CD4-positive, alpha-beta T cell treated with Interleukin-4 for 4 hours (primary cell): ENCODE data around the gene SLC43A2.

Source experiments
- DNase-seq: peaks from one replicate; pipeline ENCODE4 v3.0.0-alpha.2; 2020

Gene SLC43A2

GRCh38 chr17:1643293-1643998, 14.8 kb upstream of the SLC43A2 start:
- DNase-seq, result peak; percentile 45

- no peak for DNase-seq
Measured at GRCh38 chr17:1641065-1641403, 12.4 kb upstream of the SLC43A2 start.

DNA sequence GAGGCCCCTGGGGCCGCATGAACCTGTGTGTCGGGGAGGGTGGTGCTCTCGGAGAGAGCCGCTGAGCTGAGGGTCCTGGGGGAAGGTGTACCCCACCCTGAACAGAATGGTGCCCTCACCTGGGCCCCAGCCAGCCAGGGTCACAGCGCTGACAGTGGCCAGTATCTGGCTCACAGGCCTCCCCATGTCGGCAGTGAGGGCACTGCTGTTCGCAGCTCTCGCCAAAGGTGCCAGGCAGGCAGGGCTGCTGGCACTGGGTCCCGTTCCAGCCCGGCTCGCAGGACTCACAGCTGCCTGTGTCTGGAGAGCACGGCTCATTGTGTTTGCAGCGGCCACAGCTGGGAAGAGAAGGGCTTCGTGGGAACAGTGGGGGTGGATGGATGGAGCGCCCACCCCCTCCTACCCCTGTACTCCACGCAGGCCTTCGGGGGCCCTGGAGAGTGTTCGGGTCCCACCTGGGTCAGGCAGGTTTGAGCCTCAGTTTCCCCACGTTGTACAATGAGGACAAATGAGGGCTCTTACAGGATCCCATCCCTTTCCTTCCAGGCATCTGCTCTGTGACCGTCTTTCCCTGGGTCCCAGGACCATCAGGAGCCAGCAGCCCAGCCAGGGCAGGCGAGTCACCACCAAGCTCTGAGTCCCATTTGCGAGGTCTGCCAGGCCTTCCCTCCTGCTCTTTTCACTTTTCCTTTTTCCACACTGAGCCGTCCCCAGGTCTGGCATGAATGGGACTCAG, 11.9 kb upstream of the SLC43A2 start:
- DNase-seq, result no peak

GRCh38 chr17:1639549-1640180, 11.0 kb upstream of the SLC43A2 start:
- no peak for DNase-seq

DNA sequence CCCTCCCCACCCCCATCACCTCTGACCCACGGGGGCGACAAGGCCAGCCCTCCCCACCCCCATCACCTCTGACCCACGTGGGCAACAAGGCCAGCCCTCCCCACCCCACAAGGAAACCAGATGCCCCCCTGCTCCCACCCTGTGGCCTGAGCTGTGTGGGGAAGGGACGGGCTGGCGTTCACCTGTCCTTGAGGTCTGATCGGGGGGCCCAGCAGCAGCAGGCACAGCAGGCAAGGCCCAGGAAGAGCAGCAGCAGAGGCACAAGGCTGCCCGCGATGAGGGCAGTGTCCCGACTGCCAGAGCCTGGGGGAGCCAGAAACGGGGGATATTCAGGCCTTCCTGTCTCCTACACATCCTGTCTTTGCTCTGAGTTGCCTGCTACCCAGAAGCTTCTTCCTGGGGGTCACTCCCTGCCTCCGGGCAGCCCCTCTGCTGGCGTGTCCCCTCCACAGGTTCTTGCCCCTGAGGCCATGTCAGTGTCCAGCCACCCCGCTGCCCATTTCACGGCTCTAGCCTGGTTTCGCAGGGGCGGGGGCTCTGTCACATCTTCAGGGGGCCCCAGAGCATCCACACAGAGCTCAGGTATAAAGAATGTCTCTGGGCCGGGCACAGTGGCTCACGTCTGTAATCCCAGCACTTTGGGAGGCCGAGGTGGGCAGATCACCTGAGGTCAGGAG, 10.1 kb upstream of the SLC43A2 start:
- DNase-seq, result no peak

- DNase-seq, result no peak
Measured at GRCh38 chr17:1638171-1638590, 9.5 kb upstream of the SLC43A2 start.

GRCh38 chr17:1636732-1637285, 8.2 kb upstream of the SLC43A2 start:
- no peak for DNase-seq

GRCh38 chr17:1635675-1636465, 7.2 kb upstream of the SLC43A2 start:
- DNase-seq, result no peak

- no peak for DNase-seq
Measured at GRCh38 chr17:1634841-1635650, 6.4 kb upstream of the SLC43A2 start.

DNA sequence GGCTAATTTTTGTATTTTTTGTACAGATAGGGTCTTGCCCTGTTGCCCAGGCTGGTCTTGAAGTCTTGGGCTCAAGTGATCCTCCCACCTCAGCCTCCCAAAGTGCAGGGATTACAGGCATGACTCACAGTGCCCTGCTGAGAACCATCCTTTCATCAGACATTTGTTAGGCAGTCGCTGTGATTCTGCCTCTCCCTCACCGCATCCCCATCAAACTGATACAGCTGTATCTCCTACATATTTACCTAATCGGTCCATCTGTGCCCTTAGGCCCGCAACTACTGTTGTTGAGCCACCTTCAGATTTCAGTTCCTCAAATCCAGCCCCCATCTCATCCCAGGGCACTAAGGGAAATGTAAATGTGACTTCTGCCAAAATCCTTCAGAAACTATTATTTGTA, 2.0 kb upstream of the SLC43A2 start:
- no peak for DNase-seq

DNA sequence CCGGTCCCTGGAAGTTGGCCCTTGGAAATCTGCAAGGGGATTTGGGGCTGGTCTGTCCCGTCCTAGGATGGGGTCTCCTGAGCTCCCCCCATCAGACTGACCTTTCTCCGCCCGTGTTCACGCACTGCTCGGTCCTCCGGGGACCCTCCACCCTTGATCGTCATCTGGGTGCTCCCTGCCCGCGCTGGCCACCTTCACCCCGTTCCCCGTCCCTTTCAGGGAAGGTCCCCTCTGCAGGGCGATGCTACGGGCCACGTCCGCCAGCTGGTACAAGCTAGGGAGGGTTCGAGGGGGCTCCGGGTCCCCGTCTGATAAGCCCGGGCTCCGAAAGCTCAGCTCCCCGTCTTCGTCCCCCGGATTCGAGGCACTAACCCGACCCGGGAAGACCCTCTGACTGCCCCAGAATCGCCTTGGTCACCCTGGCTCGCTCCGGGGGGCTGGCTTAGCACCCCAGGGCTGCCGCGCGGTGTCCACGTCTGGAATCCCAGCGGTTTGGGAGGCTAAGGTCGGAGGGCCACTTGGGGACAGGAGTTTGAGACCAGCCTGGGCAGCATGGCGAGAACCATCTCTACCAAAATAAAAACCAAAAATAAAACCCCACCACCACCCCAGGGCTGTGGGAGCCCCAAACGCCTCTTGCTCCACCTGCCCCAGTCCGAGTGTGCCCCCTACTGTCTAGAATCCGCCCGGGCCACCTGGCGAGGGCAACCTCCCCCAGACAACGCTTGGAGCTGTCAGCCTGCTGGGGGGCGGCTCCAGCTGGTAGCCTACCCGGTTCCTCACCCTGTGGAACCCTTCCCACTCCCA, 1.1 kb upstream of the SLC43A2 start:
- DNase-seq, result peak; percentile 65

DNA sequence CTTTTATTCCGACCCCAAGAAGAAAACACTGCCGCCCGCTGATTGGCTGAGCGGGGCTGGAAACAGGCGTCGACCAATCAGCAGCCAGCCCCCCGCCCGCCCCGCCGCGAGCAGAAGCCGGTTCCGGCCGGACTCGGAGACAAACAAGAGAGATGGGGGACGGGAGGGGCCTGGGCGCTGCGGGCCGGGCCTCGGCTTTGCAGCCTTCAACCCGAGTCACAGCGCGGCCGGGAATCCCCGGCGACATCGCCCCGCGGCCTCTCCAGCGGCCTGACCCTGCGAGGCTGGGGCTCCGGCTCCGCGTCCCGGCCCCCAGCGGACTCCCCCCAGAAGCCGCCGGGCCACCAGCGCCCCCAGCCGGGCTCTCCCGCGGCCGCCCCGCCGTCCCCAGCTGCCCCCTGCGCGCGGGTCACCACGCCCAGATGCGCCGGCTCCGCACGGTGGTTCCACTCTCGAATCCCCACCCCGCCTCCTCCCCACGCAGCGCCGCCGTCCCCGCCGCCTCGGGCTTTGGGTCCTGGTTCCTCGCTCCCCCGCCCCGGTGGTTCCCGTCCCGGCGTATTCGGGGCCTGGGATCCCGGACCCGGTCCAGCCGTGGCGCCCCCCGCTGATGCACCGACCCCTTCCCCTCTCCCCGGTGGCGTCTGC, 346 bp upstream of the SLC43A2 start:
- peak; percentile 94 for DNase-seq

- no peak for DNase-seq
Measured at GRCh38 chr17:1627182-1627981, 1.3 kb downstream of the SLC43A2 start.

GRCh38 chr17:1626333-1626732, 2.3 kb downstream of the SLC43A2 start:
- no peak for DNase-seq

DNA sequence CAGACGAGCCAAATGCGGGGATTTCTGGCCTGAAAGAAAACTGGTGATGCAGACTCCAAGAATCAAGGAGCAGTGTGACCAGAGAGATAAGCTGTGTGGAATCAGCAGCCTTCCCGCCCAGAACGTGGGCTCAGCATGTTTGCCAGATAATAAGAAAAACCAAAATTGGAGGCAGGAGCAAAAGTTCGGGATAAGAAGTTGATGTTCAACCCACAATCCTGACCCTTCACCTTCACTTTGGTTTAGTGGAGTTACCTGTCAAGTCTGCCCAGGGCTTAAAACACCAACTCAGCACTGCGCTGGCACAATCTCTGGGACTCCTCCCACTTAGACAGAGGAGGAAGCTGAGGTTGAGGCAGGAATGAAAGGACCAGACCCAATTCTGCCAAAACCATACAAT, 3.1 kb downstream of the SLC43A2 start:
- no peak for DNase-seq

DNA sequence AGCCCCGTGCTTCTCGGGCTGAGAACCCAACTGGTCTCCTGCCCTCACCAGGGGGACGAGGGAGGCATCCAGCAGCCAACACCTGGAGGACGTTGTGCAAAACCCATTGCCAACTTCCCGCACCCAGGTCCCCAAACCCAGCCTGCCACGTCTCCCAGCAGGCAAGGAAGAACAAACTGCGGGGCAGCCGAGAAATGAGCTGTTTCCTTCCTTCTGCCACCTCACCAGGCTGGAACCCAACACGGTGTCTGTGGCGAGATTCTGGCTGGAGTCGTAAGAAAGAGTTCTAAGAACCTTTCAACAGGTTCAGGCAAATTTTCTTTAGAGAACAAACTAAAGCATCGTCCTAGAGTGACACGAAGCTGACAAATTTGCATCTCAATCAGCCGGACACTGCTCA, 3.6 kb downstream of the SLC43A2 start:
- no peak for DNase-seq

GRCh38 chr17:1624650-1625049, 4.0 kb downstream of the SLC43A2 start:
- no peak for DNase-seq

GRCh38 chr17:1623057-1623630, 5.5 kb downstream of the SLC43A2 start:
- DNase-seq, result no peak
